Osteoblast (primary cell): ENCODE measurements around the gene TMEM200B. TPM values are rescaled to one million over a fixed set of nuclear protein-coding genes. Genes with fewer than 3 reads are reported as not detected.
"Not testable (repeated sequence)": the region's sequence is repeated elsewhere in the genome, so short reads cannot be mapped to it uniquely, and the experiment has no call there.

Experiments used
- DNase-seq: peaks from one replicate; pipeline ENCODE4 v3.0.0; 2011; ENCODE audit warnings: low spot score, mixed read lengths; ENCODE audit not compliant: insufficient read length; ENCODE audit errors: missing footprints
- H2AFZ ChIP-seq: 2 replicates; pipeline ENCODE4 v1.6.0; 2011; ENCODE audit warnings: mild to moderate bottlenecking, low read length
- H3K27ac ChIP-seq: 2 replicates; pipeline ENCODE4 v1.5.1; 2011; ENCODE audit warnings: mild to moderate bottlenecking, low read depth, low read length, moderate library complexity
- H3K27me3 ChIP-seq: 2 replicates; pipeline ENCODE4 v1.6.0; 2012; ENCODE audit warnings: mild to moderate bottlenecking, control low read depth, inconsistent platforms, low read length, moderate library complexity; ENCODE audit not compliant: insufficient read depth
- H3K36me3 ChIP-seq: 2 replicates; pipeline ENCODE4 v1.5.1; 2011; ENCODE audit warnings: mild to moderate bottlenecking, low read length, control low read depth, moderate library complexity; ENCODE audit not compliant: insufficient read depth
- H3K4me1 ChIP-seq: 2 replicates; pipeline ENCODE4 v1.5.1; 2011; ENCODE audit warnings: mild to moderate bottlenecking, low read length, control low read depth, moderate library complexity; ENCODE audit not compliant: insufficient read depth
- H3K4me2 ChIP-seq: 2 replicates; pipeline ENCODE4 v1.6.0; 2011; ENCODE audit warnings: mild to moderate bottlenecking, low read length; ENCODE audit not compliant: insufficient read depth
- H3K4me3 ChIP-seq: fragments of 200-600 bp; sonication (generic); 3 replicates; pipeline ENCODE4 v1.5.1; 2012; ENCODE audit warnings: mild to moderate bottlenecking, low read length, inconsistent platforms; ENCODE audit not compliant: insufficient read depth
- H3K79me2 ChIP-seq: 2 replicates; pipeline ENCODE4 v1.6.0; 2012; ENCODE audit warnings: mild to moderate bottlenecking, low read length, control low read depth, inconsistent platforms; ENCODE audit not compliant: insufficient read depth
- H3K9me3 ChIP-seq: 2 replicates; pipeline ENCODE4 v1.5.1; 2011; ENCODE audit warnings: low read depth, low read length, control low read depth
- H4K20me1 ChIP-seq: 2 replicates; pipeline ENCODE4 v1.6.0; 2012; ENCODE audit warnings: mild to moderate bottlenecking, low read length, control low read depth; ENCODE audit not compliant: insufficient read depth
- CTCF ChIP-seq: IDR thresholded peaks from 2 replicates; pipeline ENCODE4 v1.5.1; 2011; ENCODE audit warnings: mild to moderate bottlenecking, low read depth, low read length, moderate library complexity; ENCODE audit errors: extremely low read depth
- total RNA-seq: library from RNA; depleted of rRNA; stranded (reverse); fragments of >200 nt; gene quantifications from 2 replicates; pipeline ENCODE4 v1.2.3, GENCODE V29; 2012

Gene TMEM200B
- total RNA-seq, 1 donor = 9.4 TPM

GRCh38 chr1:29112705-29113412, 10.8 kb downstream of the TMEM200B start:
- H3K4me3 ChIP-seq = no peak overlapping the region
- H2AFZ ChIP-seq = no peak overlapping the region
- no peak overlapping the region for H3K4me2 ChIP-seq
- H3K27me3 ChIP-seq = no peaks in the 10 kb centered on the region
- no peaks in the 10 kb centered on the region for H4K20me1 ChIP-seq
- no peak overlapping the region for H3K27ac ChIP-seq
- DNase-seq = peak; percentile 22
- no peaks in the 10 kb centered on the region for H3K36me3 ChIP-seq
- no peaks in the 10 kb centered on the region for H3K79me2 ChIP-seq
- H3K9me3 ChIP-seq = no peaks in the 10 kb centered on the region
- TF ChIP-seq CTCF = no peak
- H3K4me1 ChIP-seq = no peaks in the 10 kb centered on the region

GRCh38 chr1:29108041-29108440, 15.7 kb downstream of the TMEM200B start:
- not testable (repeated sequence) for H3K4me3 ChIP-seq, H2AFZ ChIP-seq, H3K27me3 ChIP-seq, H3K4me1 ChIP-seq, H3K27ac ChIP-seq, H4K20me1 ChIP-seq, H3K4me2 ChIP-seq, H3K36me3 ChIP-seq, DNase-seq, H3K79me2 ChIP-seq, H3K9me3 ChIP-seq

- Histone ChIP-seq H3K27me3 (no peaks in the 10 kb centered on the region), H3K4me2 (no peak overlapping the region), H3K36me3 (no peaks in the 10 kb centered on the region), H4K20me1 (no peaks in the 10 kb centered on the region), H3K79me2 (no peaks in the 10 kb centered on the region), H3K27ac (no peak overlapping the region), H2AFZ (no peak overlapping the region), H3K9me3 (no peaks in the 10 kb centered on the region), H3K4me1 (no peaks in the 10 kb centered on the region), H3K4me3 (no peak overlapping the region)
- no peak for TF ChIP-seq CTCF
- DNase-seq = peak; percentile 22
These were observed 17.9 kb downstream of the TMEM200B start for GRCh38 chr1:29105822-29106221.

- H3K36me3 ChIP-seq = no peaks in the 10 kb centered on the region
- no peak for DNase-seq
- H3K27me3 ChIP-seq = no peaks in the 10 kb centered on the region
- H3K4me3 ChIP-seq = no peak overlapping the region
- no peak overlapping the region for H3K27ac ChIP-seq
- no peaks in the 10 kb centered on the region for H3K79me2 ChIP-seq
- no peaks in the 10 kb centered on the region for H3K9me3 ChIP-seq
- TF ChIP-seq CTCF = no peak
- no peak overlapping the region for H2AFZ ChIP-seq
- no peak overlapping the region for H3K4me2 ChIP-seq
- H3K4me1 ChIP-seq = no peaks in the 10 kb centered on the region
- H4K20me1 ChIP-seq = no peaks in the 10 kb centered on the region
These were observed 23.2 kb downstream of the TMEM200B start for GRCh38 chr1:29100487-29100886.
